Uterus (tissue), 4 donors: ENCODE data around the gene PRELID1. TPM values are rescaled to one million over a fixed set of nuclear protein-coding genes. Genes with fewer than 3 reads are reported as not detected.

ENCODE experiments used
- DNase-seq, 2 donors: peaks; one replicate each; pipeline ENCODE4 v3.0.0-alpha.2; 2019 to 2020
- H3K27ac ChIP-seq, 2 donors: fragments of 200-600 bp; sonication (generic); 1 replicate in 1 of 2; 2 replicates in 1 of 2; pipeline ENCODE4 v1.5.1; 2016 to 2018
- H3K27me3 ChIP-seq, 2 donors: fragments of 200-600 bp; sonication (generic); one replicate each; pipeline ENCODE4 v1.5.1; 2018 to 2019; ENCODE audit warnings: control low read depth in 1 of 2
- H3K36me3 ChIP-seq, 2 donors: fragments of 200-600 bp; sonication (generic); one replicate each; pipeline ENCODE4 v1.5.1; 2019; ENCODE audit warnings: control low read depth in 1 of 2
- H3K4me1 ChIP-seq, 2 donors: fragments of 200-600 bp; sonication (generic); one replicate each; pipeline ENCODE4 v1.5.1; 2018 to 2019; ENCODE audit warnings: control low read depth in 1 of 2
- H3K4me3 ChIP-seq, 2 donors: fragments of 200-600 bp; sonication (generic); 1 replicate in 1 of 2; 2 replicates in 1 of 2; pipeline ENCODE4 v1.5.1; 2018 to 2019; ENCODE audit warnings: mild to moderate bottlenecking in 1 of 2
- H3K9me3 ChIP-seq, 2 donors: fragments of 200-600 bp; sonication (generic); one replicate each; pipeline ENCODE4 v1.5.1; 2019; ENCODE audit warnings: control low read depth in 1 of 2
- CTCF ChIP-seq, 4 experiments: fragments of 200-600 bp in 2 of 4; fragments of 450-650 bp in 2 of 4; sonication (generic) in 2 of 4; IDR thresholded peaks; one replicate each; pipeline ENCODE4 v1.5.1; 2016 to 2019; ENCODE audit warnings: antibody characterized with exemption in 4 of 4, mild to moderate bottlenecking in 2 of 4, moderate library complexity in 1 of 4
- POLR2A ChIP-seq, 2 donors: fragments of 450-650 bp; IDR thresholded peaks; one replicate each; pipeline ENCODE4 v1.6.1; 2016; ENCODE audit warnings: antibody characterized with exemption in 2 of 2, mild to moderate bottlenecking in 1 of 2, moderate library complexity in 1 of 2
- intact Hi-C: fragments of 100-400 bp; cut with DNase I; formaldehyde crosslinking; loops from one replicate; pipeline ENCODE4 v1.15.1; 2023; ENCODE audit warnings: low total_unique reads
- total RNA-seq, 4 donors: library from RNA; depleted of rRNA in 3 of 4; stranded (reverse); fragments of >200 nt in 3 of 4; gene quantifications; one replicate each; pipeline versions ENCODE4 v1.1.0 to v1.2.4, GENCODE V29; 2014 to 2023
- donor health status: DM: yes; HTN: yes; CAD: no.

PRELID1 gene
- total RNA-seq, 4 donors from 2014 or later: 25.4 to 73.1 (median 49.0) TPM

GRCh38 chr5:177297922-177298321, 5.7 kb upstream of the PRELID1 start:
- peaks cover 0 to 12% of the 10 kb centered on the region in 2 donors for H3K4me1 ChIP-seq
- intact Hi-C loops: no loop called here
- no peak for TF ChIP-seq POLR2A (IDR thresholded peaks at IDR 0.05)
- TF ChIP-seq CTCF (IDR thresholded peaks at IDR 0.05): no peak
- no peaks in the 10 kb centered on the region for H3K9me3 ChIP-seq
- H3K36me3 ChIP-seq: no peaks in the 10 kb centered on the region
- no peaks in the 10 kb centered on the region for H3K27me3 ChIP-seq
- no peak overlapping the region for H3K27ac ChIP-seq
- H3K4me3 ChIP-seq: no peak overlapping the region
- DNase-seq: no peak

- Histone ChIP-seq H3K9me3 (no peaks in the 10 kb centered on the region), H3K36me3 (no peaks in the 10 kb centered on the region), H3K27ac (peak overlapping the region; percentile 59 to 73), H3K4me3 (no peak overlapping the region), H3K4me1 (peaks cover 0 to 12% of the 10 kb centered on the region in 2 donors), H3K27me3 (no peaks in the 10 kb centered on the region)
- intact Hi-C loops: loop anchor here (10.0 kb wide), 1 partner anchor 185 kb away; no protein-coding TSS in a partner anchor
- DNase-seq: no peak
- TF ChIP-seq CTCF (IDR thresholded peaks at IDR 0.05) (no peak), POLR2A (IDR thresholded peaks at IDR 0.05) (no peak)
Measured at GRCh38 chr5:177299697-177300096, 3.9 kb upstream of the PRELID1 start.

GRCh38 chr5:177300236-177300880, 3.2 kb upstream of the PRELID1 start:
- peak in 1 of 4 experiments; percentile 11 for TF ChIP-seq CTCF (IDR thresholded peaks at IDR 0.05)
- TF ChIP-seq POLR2A (IDR thresholded peaks at IDR 0.05): no peak
- Histone ChIP-seq H3K4me1 (peaks cover 0 to 12% of the 10 kb centered on the region in 2 donors), H3K4me3 (no peak overlapping the region), H3K27ac (peak overlapping the region; percentile 59 to 73), H3K9me3 (no peaks in the 10 kb centered on the region), H3K36me3 (no peaks in the 10 kb centered on the region), H3K27me3 (no peaks in the 10 kb centered on the region)
- intact Hi-C loops: loop anchor here (10.0 kb wide), 1 partner anchor 186 kb away; no protein-coding TSS in a partner anchor
- DNase-seq: peak; percentile 41 to 60

- Histone ChIP-seq H3K9me3 (no peaks in the 10 kb centered on the region), H3K4me1 (peaks cover 0 to 12% of the 10 kb centered on the region in 2 donors), H3K4me3 (no peak overlapping the region), H3K36me3 (no peaks in the 10 kb centered on the region), H3K27me3 (no peaks in the 10 kb centered on the region), H3K27ac (peak overlapping the region; percentile 59 to 73)
- TF ChIP-seq POLR2A (IDR thresholded peaks at IDR 0.05) (no peak), CTCF (IDR thresholded peaks at IDR 0.05) (no peak)
- DNase-seq: no peak
- intact Hi-C loops: loop anchor here (10.0 kb wide), 1 partner anchor 186 kb away; no protein-coding TSS in a partner anchor
Measured at GRCh38 chr5:177300951-177301350, 2.6 kb upstream of the PRELID1 start.

- H3K9me3 ChIP-seq: no peaks in the 10 kb centered on the region
- no peak for DNase-seq
- no peaks in the 10 kb centered on the region for H3K36me3 ChIP-seq
- H3K4me3 ChIP-seq: no peak overlapping the region
- TF ChIP-seq POLR2A (IDR thresholded peaks at IDR 0.05) (no peak), CTCF (IDR thresholded peaks at IDR 0.05) (no peak)
- no peak overlapping the region for H3K27ac ChIP-seq
- H3K27me3 ChIP-seq: no peaks in the 10 kb centered on the region
- H3K4me1 ChIP-seq: peaks cover 0 to 12% of the 10 kb centered on the region in 2 donors
- intact Hi-C loops: loop anchor here (10.0 kb wide), 1 partner anchor 187 kb away; no protein-coding TSS in a partner anchor
Measured at GRCh38 chr5:177301503-177302165, 2.0 kb upstream of the PRELID1 start.
